ENCODE data around the gene RHD.
"Not testable (repeated sequence)": the region's sequence is repeated elsewhere in the genome, so short reads cannot be mapped to it uniquely, and the experiment has no call there.

RHD gene

GRCh38 chr1:25272238-25272637 is at the start of gene RHD:
Gene RHD (plus strand): TSS chr1:25272509. CDS start chr1:25272548, 39 bp downstream.
- DNase-seq = not testable (repeated sequence)

- DNase-seq = no peak
These were observed 49.7 kb upstream of the RHD start for GRCh38 chr1:25222606-25223005.

GRCh38 chr1:25223471-25223870 is 48.8 kb upstream of the RHD start:
- no peak for DNase-seq

- DNase-seq = peak; percentile 43
These were observed 40.1 kb upstream of the RHD start, which contains the start of gene SYF2 for GRCh38 chr1:25232027-25232865. Gene SYF2 (minus strand): TSS chr1:25232502. CDS start chr1:25232467, 35 bp downstream.

GRCh38 chr1:25232866-25233784 is 39.2 kb upstream of the RHD start:
- DNase-seq = no peak

- DNase-seq = not testable (repeated sequence)
These were observed 36.9 kb upstream of the RHD start for GRCh38 chr1:25235411-25235810.

- DNase-seq = not testable (repeated sequence)
These were observed 36.0 kb upstream of the RHD start for GRCh38 chr1:25236261-25236660.

GRCh38 chr1:25238046-25238445 is 34.3 kb upstream of the RHD start:
- no peak for DNase-seq

GRCh38 chr1:25239681-25240541 is 32.4 kb upstream of the RHD start:
- DNase-seq = peak; percentile 89

GRCh38 chr1:25243907-25244306 is 28.4 kb upstream of the RHD start:
- DNase-seq = no peak

- DNase-seq = no peak
These were observed 26.9 kb upstream of the RHD start for GRCh38 chr1:25245393-25245792.

- DNase-seq = no peak
These were observed 26.3 kb upstream of the RHD start for GRCh38 chr1:25245809-25246599.

- no peak for DNase-seq
These were observed 25.7 kb upstream of the RHD start for GRCh38 chr1:25246600-25247023.

- peak; percentile 85 for DNase-seq
These were observed 25.1 kb upstream of the RHD start, which contains the start of gene RSRP1 for GRCh38 chr1:25247024-25247828. Gene RSRP1 (minus strand): TSS chr1:25247454. CDS start chr1:25246963, 491 bp downstream.

- no peak for DNase-seq
These were observed 24.2 kb upstream of the RHD start for GRCh38 chr1:25247829-25248754.

- no peak for DNase-seq
These were observed 18.4 kb upstream of the RHD start for GRCh38 chr1:25253911-25254310.

GRCh38 chr1:25255706-25256577 is 16.4 kb upstream of the RHD start:
- DNase-seq = no peak

- DNase-seq = no peak
These were observed 15.7 kb upstream of the RHD start for GRCh38 chr1:25256578-25256965.

- DNase-seq = no peak
These were observed 15.1 kb upstream of the RHD start for GRCh38 chr1:25257196-25257595.
